Measurements from ENCODE around the gene LITAF.
"Not testable (repeated sequence)": the region's sequence is repeated elsewhere in the genome, so short reads cannot be mapped to it uniquely, and the experiment has no call there.

The LITAF gene

DNA sequence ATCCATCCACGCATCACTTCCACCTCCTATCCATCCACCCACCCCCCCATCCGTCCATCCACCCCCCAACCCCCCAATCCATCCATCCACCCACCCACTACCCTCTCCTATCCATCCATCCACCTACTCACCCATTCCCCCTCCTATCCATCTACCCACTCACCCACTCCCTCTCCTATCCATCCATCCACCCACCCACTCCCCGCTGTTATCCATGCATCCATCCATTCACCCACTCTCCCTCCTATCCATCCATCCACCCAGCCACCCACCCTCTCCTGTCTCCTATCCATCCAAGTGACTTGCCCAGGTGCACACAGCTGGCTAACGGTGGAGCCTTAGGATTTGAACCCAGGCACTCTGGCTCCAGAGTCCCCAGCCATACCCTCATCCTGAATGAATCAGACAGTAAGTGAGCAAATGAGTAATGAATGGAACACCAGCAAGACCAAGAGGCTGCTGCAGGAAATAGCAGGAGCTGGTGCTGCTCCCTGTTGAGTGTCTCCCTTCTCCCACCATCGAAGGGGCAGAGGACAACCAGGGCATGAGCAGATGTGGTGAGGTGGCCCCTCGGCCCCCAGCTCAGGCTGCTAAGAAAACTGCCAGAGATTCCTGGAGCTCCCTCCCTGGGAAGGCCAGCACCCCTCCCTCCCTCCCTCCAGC is 62.5 kb downstream of the LITAF start:
- TF ChIP-seq, protein P1, sequence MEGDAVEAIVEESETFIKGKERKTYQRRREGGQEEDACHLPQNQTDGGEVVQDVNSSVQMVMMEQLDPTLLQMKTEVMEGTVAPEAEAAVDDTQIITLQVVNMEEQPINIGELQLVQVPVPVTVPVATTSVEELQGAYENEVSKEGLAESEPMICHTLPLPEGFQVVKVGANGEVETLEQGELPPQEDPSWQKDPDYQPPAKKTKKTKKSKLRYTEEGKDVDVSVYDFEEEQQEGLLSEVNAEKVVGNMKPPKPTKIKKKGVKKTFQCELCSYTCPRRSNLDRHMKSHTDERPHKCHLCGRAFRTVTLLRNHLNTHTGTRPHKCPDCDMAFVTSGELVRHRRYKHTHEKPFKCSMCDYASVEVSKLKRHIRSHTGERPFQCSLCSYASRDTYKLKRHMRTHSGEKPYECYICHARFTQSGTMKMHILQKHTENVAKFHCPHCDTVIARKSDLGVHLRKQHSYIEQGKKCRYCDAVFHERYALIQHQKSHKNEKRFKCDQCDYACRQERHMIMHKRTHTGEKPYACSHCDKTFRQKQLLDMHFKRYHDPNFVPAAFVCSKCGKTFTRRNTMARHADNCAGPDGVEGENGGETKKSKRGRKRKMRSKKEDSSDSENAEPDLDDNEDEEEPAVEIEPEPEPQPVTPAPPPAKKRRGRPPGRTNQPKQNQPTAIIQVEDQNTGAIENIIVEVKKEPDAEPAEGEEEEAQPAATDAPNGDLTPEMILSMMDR (IDR thresholded peaks at IDR 0.05; ENCODE audit: low read depth, low read length): no peak
- DNase-seq (ENCODE audit: extremely low read depth, low read depth): no peak

DNA sequence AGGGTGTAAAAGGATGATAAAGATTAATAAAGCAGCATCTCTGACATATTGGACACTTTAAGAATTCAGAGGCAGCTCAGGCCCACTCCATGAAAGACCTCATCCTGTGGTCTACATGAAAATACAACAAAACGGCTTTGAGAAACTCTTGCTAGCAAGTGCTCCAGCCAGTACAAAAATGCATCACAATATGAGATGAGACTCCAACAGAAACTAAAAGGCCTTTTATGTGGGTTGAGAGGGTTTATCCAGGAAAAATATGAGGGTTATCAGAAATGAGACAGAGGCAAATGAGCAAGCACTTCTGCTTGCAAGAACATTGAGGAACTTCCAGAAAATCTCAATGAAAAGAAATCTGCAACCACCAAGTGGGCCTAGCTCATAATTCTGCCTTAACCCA is 65.7 kb downstream of the LITAF start:
- no peak for DNase-seq (ENCODE audit: extremely low read depth, low read depth)
- TF ChIP-seq, protein P1 (IDR thresholded peaks at IDR 0.05; ENCODE audit: low read depth, low read length): no peak

DNA sequence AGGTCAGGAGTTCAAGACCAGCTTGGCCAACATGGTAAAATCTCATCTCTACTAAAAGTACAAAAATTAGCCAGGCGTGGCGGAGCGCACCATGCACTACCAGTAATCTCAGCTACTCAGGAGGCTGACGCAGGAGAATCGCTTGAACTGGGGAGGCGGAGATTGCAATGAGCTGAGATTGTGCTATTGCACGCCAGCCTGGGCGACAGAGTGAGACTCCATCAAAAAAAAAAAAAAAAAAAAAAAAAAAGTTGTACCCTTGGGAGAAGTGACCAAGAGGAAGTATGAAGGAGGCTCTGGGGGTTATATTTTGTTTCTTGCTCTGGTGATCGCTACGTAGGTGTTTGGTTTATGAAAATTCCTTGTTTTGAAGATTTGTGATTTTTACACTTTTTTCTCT is 66.3 kb downstream of the LITAF start:
- no peak for DNase-seq (ENCODE audit: extremely low read depth, low read depth)
- TF ChIP-seq, protein P1 (IDR thresholded peaks at IDR 0.05; ENCODE audit: low read depth, low read length): no peak

DNA sequence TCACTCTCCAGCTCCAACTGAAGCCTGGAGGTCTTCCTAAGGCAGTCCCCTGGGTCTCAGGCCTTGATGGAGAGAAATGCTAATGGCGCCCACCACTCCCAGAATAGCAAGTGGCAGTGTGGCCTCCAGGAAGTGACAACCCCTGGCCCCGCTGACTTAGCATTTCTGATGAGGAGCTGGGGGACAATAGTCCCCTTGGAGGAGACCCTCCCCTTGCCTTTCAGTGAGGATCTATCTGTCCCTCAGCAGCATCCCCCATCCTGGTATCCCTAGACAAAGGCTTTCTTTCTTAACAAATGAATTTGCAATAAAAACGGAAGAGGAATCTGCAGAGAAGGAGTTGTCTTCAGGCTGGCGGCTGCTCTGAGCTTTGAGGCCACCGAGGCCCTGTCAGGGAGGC is 68.8 kb downstream of the LITAF start:
- DNase-seq (ENCODE audit: extremely low read depth, low read depth): no peak

DNA sequence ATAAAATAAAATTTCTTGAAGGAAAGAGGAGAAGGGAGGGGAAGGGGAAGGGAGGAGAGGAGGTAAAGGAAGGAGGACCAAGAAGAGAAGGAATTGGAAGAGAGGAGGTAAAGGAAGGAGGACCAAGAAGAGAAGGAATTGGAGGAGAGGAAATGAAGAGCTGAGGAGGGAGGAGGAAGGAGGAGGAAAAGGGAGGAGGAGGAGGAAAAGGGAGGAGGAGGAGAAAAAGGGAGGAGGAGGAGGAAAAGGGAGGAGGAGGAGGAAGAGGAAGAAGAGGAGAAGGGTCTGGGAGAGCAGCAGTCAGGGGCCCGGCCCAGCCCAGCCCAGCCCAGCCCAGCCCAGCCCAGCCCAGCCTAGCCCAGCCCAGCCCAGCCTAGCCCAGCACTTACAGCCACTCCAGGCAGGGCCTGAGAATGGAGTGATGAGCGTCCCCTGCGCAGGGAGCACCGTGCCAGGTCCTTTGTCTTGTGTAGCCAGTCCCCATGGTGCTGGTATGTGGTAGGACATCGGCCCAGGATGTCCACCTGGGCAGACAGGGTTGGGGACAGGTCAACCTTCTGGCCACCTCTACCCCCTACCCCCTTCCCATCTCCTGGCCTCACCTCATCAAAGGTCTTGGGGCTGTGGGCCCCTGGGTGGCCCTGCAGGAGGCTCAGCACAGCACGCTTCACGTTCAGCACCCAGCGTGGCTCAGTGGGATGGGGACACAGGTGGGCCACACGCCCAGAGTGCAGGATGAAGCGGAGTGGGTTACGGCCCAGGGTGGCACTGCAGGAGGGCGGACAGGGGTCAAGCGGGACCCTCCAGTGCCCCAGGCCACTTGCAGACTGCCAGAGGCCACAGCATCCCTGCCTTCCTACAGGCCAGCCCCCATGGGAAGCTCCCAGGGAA is 70.9 kb downstream of the LITAF start:
- no peak for DNase-seq (ENCODE audit: extremely low read depth, low read depth)
- TF ChIP-seq, protein P1 (IDR thresholded peaks at IDR 0.05; ENCODE audit: low read depth, low read length): no peak

More for the DNA sequence above, 68.8 kb downstream of the LITAF start:
- TF ChIP-seq, protein P1 (IDR thresholded peaks at IDR 0.05; ENCODE audit: low read depth, low read length): no peak

DNA sequence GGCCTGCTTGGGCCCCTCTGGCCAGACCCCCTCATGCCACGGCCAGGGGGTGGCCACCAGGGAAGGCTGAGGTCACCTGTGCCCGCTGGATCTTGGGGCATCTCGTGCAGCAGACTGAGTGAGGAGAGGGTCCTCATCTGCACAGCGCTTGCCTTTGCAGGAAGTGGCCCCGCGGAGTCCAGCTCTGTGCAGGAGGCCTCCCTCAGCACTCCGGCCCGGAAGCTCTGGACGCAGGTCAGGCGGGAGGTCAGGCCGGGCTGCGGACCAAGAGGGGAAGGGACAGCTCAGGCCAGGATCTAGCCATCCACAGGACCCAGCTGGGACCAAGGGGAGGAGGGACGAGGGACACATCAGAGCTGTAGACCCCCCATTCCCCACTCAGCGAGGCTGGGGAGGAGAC is 72.4 kb downstream of the LITAF start:
- DNase-seq (ENCODE audit: extremely low read depth, low read depth): no peak
- TF ChIP-seq, protein P1 (IDR thresholded peaks at IDR 0.05; ENCODE audit: low read depth, low read length): no peak

DNA sequence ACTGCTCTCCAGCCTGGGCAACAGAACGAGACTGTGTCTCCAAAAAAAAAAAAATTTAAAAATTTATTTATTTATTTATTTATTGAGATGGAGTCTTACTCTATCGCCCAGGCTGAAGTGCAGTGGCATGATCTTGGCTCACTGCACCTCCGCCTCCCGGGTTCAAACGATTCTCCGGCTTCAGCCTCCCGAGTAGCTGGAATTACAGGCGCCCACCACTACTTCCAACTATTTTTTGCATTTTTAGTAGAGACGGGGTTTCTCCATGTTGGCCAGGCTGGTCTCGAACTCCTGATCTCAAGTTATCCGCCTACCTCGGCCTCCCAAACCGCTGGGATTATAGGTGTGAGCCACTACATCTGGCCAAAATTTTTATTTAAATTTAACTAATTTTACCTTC is 73.4 kb downstream of the LITAF start:
- DNase-seq (ENCODE audit: extremely low read depth, low read depth): not testable (repeated sequence)

Data from AG09319 (cell line).